CD4-positive, alpha-beta T cell (primary cell): ENCODE results near the gene KIAA0319L. TPM values are rescaled to one million over a fixed set of nuclear protein-coding genes. Genes with fewer than 3 reads are reported as not detected.

Experiments
- ATAC-seq: fragments of 200-7000 bp; cut with Tn5 transposase; one replicate; pipeline ENCODE4 v1.10.0; 2022; ENCODE audit warnings: mild to moderate bottlenecking; ENCODE audit not compliant: poor library complexity
- CTCF ChIA-PET: fragments of 350-600 bp; sonication (Branson Sonifier 250); formaldehyde crosslinking; loops from one replicate; lab custom pipeline; 2021; ENCODE audit warnings: antibody characterized with exemption, inconsistent platforms; lab: Charles Lee
- POLR2A ChIA-PET: fragments of 350-600 bp; sonication (Branson Sonifier 250); formaldehyde crosslinking; loops from one replicate; lab custom pipeline; 2021; ENCODE audit warnings: antibody characterized with exemption, inconsistent platforms; lab: Charles Lee
- DNase-seq, 14 experiments: peaks; one replicate each; pipeline ENCODE4 v3.0.0-alpha.2; 2013 to 2020; ENCODE audit warnings: mixed read lengths in 2 of 14
- H3K27ac ChIP-seq, 2 donors: one replicate each; pipeline versions ENCODE4 v1.5.1 to v1.7.0; 2013; ENCODE audit warnings: low read length in 2 of 2, low read depth in 1 of 2, mild to moderate bottlenecking in 1 of 2
- H3K27me3 ChIP-seq, 2 experiments: 1 replicate in 1 of 2; 2 replicates in 1 of 2; pipeline versions ENCODE4 v1.6.1 to v1.7.0; 2013; ENCODE audit warnings: low read length in 2 of 2, control low read depth in 1 of 2, mild to moderate bottlenecking in 1 of 2, moderate library complexity in 1 of 2; ENCODE audit not compliant: insufficient read depth in 2 of 2, control insufficient read depth in 1 of 2
- H3K36me3 ChIP-seq: one replicate; pipeline ENCODE4 v1.6.1; 2013; ENCODE audit warnings: low read length, control low read depth; ENCODE audit not compliant: insufficient read depth
- H3K4me1 ChIP-seq: one replicate; pipeline ENCODE4 v1.6.1; 2013; ENCODE audit warnings: low read length, control low read depth; ENCODE audit not compliant: insufficient read depth
- H3K4me3 ChIP-seq: one replicate; pipeline ENCODE4 v1.5.1; 2013; ENCODE audit warnings: mild to moderate bottlenecking, low read length, moderate library complexity
- H3K9me3 ChIP-seq, 2 experiments: 1 replicate in 1 of 2; 2 replicates in 1 of 2; pipeline versions ENCODE4 v1.6.1 to v1.7.0; 2013; ENCODE audit warnings: low read length in 2 of 2, mild to moderate bottlenecking in 2 of 2, control low read depth in 1 of 2, moderate library complexity in 1 of 2; ENCODE audit not compliant: control insufficient read depth in 1 of 2, insufficient read depth in 1 of 2
- H3K27ac Mint-ChIP-seq: one replicate; pipeline ENCODE4 v1.8.0; 2020; ENCODE audit warnings: mixed read lengths
- H3K27me3 Mint-ChIP-seq: one replicate; pipeline ENCODE4 v1.8.0; 2021; ENCODE audit warnings: mixed read lengths
- H3K36me3 Mint-ChIP-seq: one replicate; pipeline ENCODE4 v1.8.0; 2021; ENCODE audit warnings: low read depth, mixed read lengths
- H3K4me1 Mint-ChIP-seq: one replicate; pipeline ENCODE4 v1.8.0; 2021; ENCODE audit warnings: low read depth, mixed read lengths
- H3K4me3 Mint-ChIP-seq: one replicate; pipeline ENCODE4 v1.8.0; 2020; ENCODE audit warnings: mild to moderate bottlenecking, mixed read lengths
- H3K9me3 Mint-ChIP-seq: one replicate; pipeline ENCODE4 v1.8.0; 2020; ENCODE audit warnings: mixed read lengths
- intact Hi-C, 2 experiments: fragments of 100-400 bp; cut with DNase I in 1 of 2; cut with micrococcal nuclease in 1 of 2; formaldehyde crosslinking; loops; one replicate each; pipeline versions ENCODE4 v1.15.1 to v1.9.0; 2023 to 2025; cut with DNase I, micrococcal nuclease
- total RNA-seq, 174 experiments: library from RNA in 2 of 174; stranded (reverse) in 2 of 174; gene quantifications; one replicate each; pipeline ENCODE4 v1.2.3 and lab custom pipeline; 2021 to 2026
- TF ChIP-seq, protein P1 (sequence below): fragments of 200-600 bp; IDR thresholded peaks from one replicate; pipeline ENCODE4 v1.8.0; 2022; ENCODE audit warnings: antibody characterized with exemption, mild to moderate bottlenecking

Gene KIAA0319L
- total RNA-seq, 2 experiments from 2014 or later = 50.9 to 53.3 TPM

DNA sequence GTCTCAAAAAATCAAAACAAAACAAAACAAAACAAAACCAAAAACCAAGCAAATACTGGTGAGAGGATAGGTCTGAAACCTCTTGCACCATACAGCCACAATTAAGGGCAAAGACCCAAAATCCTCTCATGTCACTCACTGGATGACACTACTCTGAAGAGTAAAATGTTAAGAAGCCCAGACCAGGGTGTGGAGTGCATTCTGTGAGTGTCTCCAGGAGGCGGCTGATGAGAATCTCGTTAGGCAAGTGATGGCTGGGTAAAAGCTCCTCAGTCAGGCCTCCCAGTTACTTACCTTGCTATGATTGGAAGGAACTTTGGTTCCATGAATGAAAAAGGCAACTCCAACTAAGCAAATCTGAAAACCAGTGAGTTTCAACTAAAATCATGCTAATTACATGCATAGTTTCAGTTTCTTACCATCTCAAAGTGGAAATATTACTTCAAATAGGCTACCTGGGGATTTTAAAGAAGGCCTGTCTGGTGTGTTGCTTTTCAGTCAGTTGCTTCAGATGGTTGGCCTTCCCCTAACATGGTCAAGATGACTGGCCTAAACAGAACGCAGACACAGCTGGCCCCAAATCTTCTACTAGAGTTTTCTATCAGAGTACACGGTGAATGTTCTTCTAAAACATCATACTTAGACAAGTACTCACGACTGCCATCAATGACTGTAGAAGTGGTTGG is 95.1 kb downstream of the KIAA0319L start:
- intact Hi-C loops = loop anchor here in 1 of 2 experiments (5.0 kb wide), 1 partner anchor 35 kb away; no protein-coding TSS in a partner anchor
- no peaks in the 10 kb centered on the region for H3K9me3 Mint-ChIP-seq
- H3K4me1 Mint-ChIP-seq = peaks cover 11% of the 10 kb centered on the region
- peaks cover 3% of the 10 kb centered on the region for H3K4me1 ChIP-seq
- H3K27me3 ChIP-seq = no peaks in the 10 kb centered on the region
- peaks cover 0 to 8% of the 10 kb centered on the region in 2 experiments for H3K9me3 ChIP-seq
- no peaks in the 10 kb centered on the region for H3K27me3 Mint-ChIP-seq
- ATAC-seq (peak; percentile 46), DNase-seq (no peak)
- H3K27ac ChIP-seq = peak overlapping the region in 1 of 2 donors; percentile 18
- H3K4me3 ChIP-seq = no peak overlapping the region
- no peak overlapping the region for H3K4me3 Mint-ChIP-seq
- H3K36me3 Mint-ChIP-seq = peaks cover 90% of the 10 kb centered on the region
- ChIA-PET POLR2A (no interaction called here), CTCF (interaction anchor here (0.6 kb wide), 1 partner anchor 97 kb away, joined by 3 read pairs; no protein-coding TSS in a partner anchor)
- peak overlapping the region; percentile 58 for H3K27ac Mint-ChIP-seq
- peaks cover 48% of the 10 kb centered on the region for H3K36me3 ChIP-seq
- TF ChIP-seq, protein P1, sequence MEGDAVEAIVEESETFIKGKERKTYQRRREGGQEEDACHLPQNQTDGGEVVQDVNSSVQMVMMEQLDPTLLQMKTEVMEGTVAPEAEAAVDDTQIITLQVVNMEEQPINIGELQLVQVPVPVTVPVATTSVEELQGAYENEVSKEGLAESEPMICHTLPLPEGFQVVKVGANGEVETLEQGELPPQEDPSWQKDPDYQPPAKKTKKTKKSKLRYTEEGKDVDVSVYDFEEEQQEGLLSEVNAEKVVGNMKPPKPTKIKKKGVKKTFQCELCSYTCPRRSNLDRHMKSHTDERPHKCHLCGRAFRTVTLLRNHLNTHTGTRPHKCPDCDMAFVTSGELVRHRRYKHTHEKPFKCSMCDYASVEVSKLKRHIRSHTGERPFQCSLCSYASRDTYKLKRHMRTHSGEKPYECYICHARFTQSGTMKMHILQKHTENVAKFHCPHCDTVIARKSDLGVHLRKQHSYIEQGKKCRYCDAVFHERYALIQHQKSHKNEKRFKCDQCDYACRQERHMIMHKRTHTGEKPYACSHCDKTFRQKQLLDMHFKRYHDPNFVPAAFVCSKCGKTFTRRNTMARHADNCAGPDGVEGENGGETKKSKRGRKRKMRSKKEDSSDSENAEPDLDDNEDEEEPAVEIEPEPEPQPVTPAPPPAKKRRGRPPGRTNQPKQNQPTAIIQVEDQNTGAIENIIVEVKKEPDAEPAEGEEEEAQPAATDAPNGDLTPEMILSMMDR = no peak

DNA sequence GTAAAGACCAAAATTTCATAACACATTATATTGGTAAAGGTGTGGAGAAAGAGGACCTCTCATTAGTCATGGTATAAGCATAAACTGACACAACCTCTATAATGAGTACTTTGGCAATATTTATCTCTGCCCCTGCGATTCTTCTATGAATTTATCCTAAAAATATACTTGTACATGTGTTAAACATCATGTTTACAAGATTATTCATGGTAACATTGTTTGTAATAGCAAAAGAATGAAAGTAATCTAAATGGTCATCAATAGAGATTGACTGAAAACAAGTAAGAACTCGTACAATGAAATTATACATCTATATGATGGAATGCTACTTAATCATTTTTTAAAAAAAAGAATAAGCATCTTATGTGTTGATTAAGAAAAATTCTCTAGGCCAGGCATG is 96.4 kb downstream of the KIAA0319L start:
- no peak for DNase-seq
- ChIA-PET POLR2A (no interaction called here), CTCF (interaction anchor here (1.2 kb wide), 1 partner anchor 9 kb away, joined by 5 read pairs; no protein-coding TSS in a partner anchor)
- Histone ChIP-seq H3K4me3 (no peak overlapping the region), H3K36me3 (peaks cover 45% of the 10 kb centered on the region), H3K9me3 (peaks cover 0 to 8% of the 10 kb centered on the region in 2 experiments), H3K27ac (no peak overlapping the region), H3K27me3 (no peaks in the 10 kb centered on the region), H3K4me1 (peaks cover 5% of the 10 kb centered on the region)
- intact Hi-C loops = loop anchor here in 1 of 2 experiments (5.0 kb wide), 1 partner anchor 37 kb away; no protein-coding TSS in a partner anchor
- H3K27me3 Mint-ChIP-seq = no peaks in the 10 kb centered on the region
- TF ChIP-seq, protein P1 = no peak
- no peak overlapping the region for H3K4me3 Mint-ChIP-seq
- no peak for ATAC-seq
- no peaks in the 10 kb centered on the region for H3K9me3 Mint-ChIP-seq
- no peak overlapping the region for H3K27ac Mint-ChIP-seq
- H3K4me1 Mint-ChIP-seq = peaks cover 11% of the 10 kb centered on the region
- H3K36me3 Mint-ChIP-seq = peaks cover 85% of the 10 kb centered on the region

DNA sequence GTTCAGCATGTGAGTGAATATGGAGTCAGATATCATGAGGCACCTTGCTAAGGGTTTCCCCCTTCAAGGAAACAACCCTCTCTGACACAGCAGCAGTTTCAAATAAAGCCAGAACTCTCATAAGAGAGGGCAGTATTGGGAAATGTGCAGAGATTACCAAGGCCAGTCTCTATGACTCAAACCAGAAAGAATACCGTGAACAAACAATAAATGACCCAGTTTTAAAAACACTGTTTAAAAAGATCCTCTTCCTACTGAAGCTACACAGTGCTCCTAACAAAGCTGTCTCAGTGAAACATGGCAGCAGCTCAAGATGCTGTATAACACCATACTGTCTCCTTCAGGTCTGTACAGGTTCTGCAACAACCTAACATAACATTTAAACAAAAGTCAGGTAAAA is 102.6 kb downstream of the KIAA0319L start:
- CTCF ChIA-PET = interaction anchor here (1.1 to 2.2 kb wide), 3 partner anchors 85 to 110 kb away, joined by 3 to 6 read pairs (median 4); no protein-coding TSS in a partner anchor
- Histone ChIP-seq H3K36me3 (peaks cover 40% of the 10 kb centered on the region), H3K4me1 (peaks cover 24% of the 10 kb centered on the region), H3K27me3 (no peaks in the 10 kb centered on the region), H3K4me3 (no peak overlapping the region), H3K27ac (peak overlapping the region in 1 of 2 donors; percentile 10), H3K9me3 (no peaks in the 10 kb centered on the region)
- TF ChIP-seq, protein P1 = no peak
- DNase-seq (peak in 2 of 14 experiments; percentile 47 to 56), ATAC-seq (no peak)
- Mint-ChIP-seq H3K4me1 (peaks cover 36% of the 10 kb centered on the region), H3K4me3 (no peak overlapping the region), H3K9me3 (no peaks in the 10 kb centered on the region), H3K27me3 (no peaks in the 10 kb centered on the region), H3K27ac (peak overlapping the region; percentile 47), H3K36me3 (peaks cover 67% of the 10 kb centered on the region)
- POLR2A ChIA-PET = interaction anchor here (1.4 kb wide), 1 partner anchor 52 kb away, joined by 5 read pairs; no protein-coding TSS in a partner anchor
- intact Hi-C loops = loop anchor here (5.0 kb wide), 4 partner anchors 53 to 273 kb away; partner anchors contain the start of gene C1orf216 (in 1 of the 2)
